Kidney (tissue), 14 donors: Measurements from ENCODE around the gene TCF4. TPM values are rescaled to one million over a fixed set of nuclear protein-coding genes. Genes with fewer than 3 reads are reported as not detected.

Experiments
- DNase-seq, 5 donors: peaks; one replicate each; pipeline ENCODE4 v3.0.0-alpha.2; 2013 to 2020
- FAIRE-seq: peaks from 2 replicates; lab custom pipeline; 2012; peaks lifted over from hg19 to GRCh38; lab: Jason Lieb, UNC
- H3K27ac ChIP-seq, 2 donors: one replicate each; pipeline ENCODE4 v1.7.0; 2013; ENCODE audit warnings: low read depth in 2 of 2, low read length in 2 of 2, inconsistent platforms in 1 of 2
- H3K27me3 ChIP-seq: one replicate; pipeline ENCODE4 v1.7.1; 2013; ENCODE audit warnings: low read length, inconsistent platforms; ENCODE audit not compliant: control insufficient read depth, insufficient read depth
- H3K36me3 ChIP-seq, 3 donors: one replicate each; pipeline versions ENCODE4 v1.7.0 to v1.7.1; 2013; ENCODE audit warnings: low read length in 3 of 3, control low read depth in 1 of 3, inconsistent platforms in 1 of 3; ENCODE audit not compliant: insufficient read depth in 3 of 3, control insufficient read depth in 2 of 3
- H3K4me1 ChIP-seq, 3 donors: one replicate each; pipeline versions ENCODE4 v1.7.0 to v1.7.1; 2013; ENCODE audit warnings: low read length in 3 of 3, inconsistent platforms in 1 of 3, low read depth in 1 of 3; ENCODE audit not compliant: control insufficient read depth in 2 of 3, insufficient read depth in 2 of 3
- H3K4me3 ChIP-seq, 3 donors: one replicate each; pipeline versions ENCODE4 v1.7.0 to v1.8.1; 2013; ENCODE audit warnings: low read length in 3 of 3, control low read depth in 1 of 3, inconsistent platforms in 1 of 3
- H3K9ac ChIP-seq, 3 donors: one replicate each; pipeline versions ENCODE4 v1.7.0 to v1.7.1; 2013; ENCODE audit warnings: low read length in 3 of 3, control low read depth in 1 of 3, inconsistent platforms in 1 of 3
- H3K9me3 ChIP-seq, 3 donors: one replicate each; pipeline versions ENCODE4 v1.7.0 to v1.7.1; 2013; ENCODE audit warnings: low read length in 3 of 3, control low read depth in 1 of 3, inconsistent platforms in 1 of 3; ENCODE audit not compliant: control insufficient read depth in 2 of 3, insufficient read depth in 1 of 3
- intact Hi-C: fragments of 100-400 bp; cut with DNase I; formaldehyde crosslinking; loops from one replicate; pipeline ENCODE4 v1.11.1; 2022
- polyA plus RNA-seq: library from polyadenylated mRNA; stranded (reverse); fragments of 350-450 nt; fragmentation: Illumina TruSeq; extraction: RNeasy Lipid Tissue Mini Kit (QIAGEN cat#74804); gene quantifications from one replicate; pipeline ENCODE4 v1.2.3, GENCODE V29; 2014; ENCODE audit warnings: low read depth, low replicate concordance; ENCODE audit not compliant: insufficient read depth
- total RNA-seq: library from RNA; stranded (reverse); fragmentation: NEBNext Ultra II Directional; extraction: Animal tissue kit (Norgen Biotek cat#: 25700); gene quantifications from one replicate; pipeline ENCODE4 v1.2.1, GENCODE V29; 2021
- TF ChIP-seq, protein P1 (sequence below): IDR thresholded peaks from 3 replicates; pipeline ENCODE4 v1.5.1; 2012; ENCODE audit warnings: mild to moderate bottlenecking, moderate library complexity, borderline replicate concordance; ENCODE audit not compliant: insufficient read depth; ENCODE audit errors: extremely low read depth
- donor health status: control.
- donor health status: control.
- donor health status: control.
- donor health status: control.
- donor health status: control.
- donor health status: DM: yes; HTN: yes; CAD: no.
- donor health status: Normal renal cell carcinoma (clear cell type).

The TCF4 gene
- total and polyA plus RNA-seq, 2 donors from 2014 or later, result 4.4 to 60.3 TPM

DNA sequence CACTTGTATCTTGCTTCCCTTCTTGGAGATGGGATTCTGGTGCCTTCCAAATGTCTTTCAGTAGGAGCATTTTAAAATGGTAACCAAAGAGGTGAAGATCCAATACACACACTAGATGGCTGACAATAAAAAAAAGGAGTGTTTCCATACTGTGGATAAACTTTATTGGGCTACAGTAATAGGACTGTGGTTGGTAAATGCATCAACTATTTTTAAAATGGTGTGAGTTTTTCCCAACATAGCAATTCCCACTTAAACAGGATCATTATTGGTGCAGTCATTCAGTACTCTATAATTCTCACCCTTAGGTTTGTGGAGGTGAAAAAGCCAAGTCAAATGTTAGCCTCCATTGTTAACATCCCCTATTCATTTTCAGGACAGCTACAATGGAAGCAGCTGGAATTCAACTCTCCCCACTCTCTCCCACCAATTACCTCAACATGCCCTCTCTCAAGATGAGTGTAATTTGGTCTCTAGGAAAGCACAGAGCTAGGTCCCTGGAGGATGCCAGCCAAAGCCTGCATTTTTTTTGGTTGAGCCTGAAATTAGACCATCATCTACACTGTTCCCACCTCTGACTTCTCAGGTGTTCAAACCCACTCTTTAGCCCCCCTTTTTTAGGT lies 273.3 kb downstream of the TCF4 start:
- intact Hi-C loops, result no loop called here
- FAIRE-seq (no peak), DNase-seq (no peak)
- no peak overlapping the region for H3K9ac ChIP-seq
- H3K36me3 ChIP-seq, result no peaks in the 10 kb centered on the region
- no peak overlapping the region for H3K27ac ChIP-seq
- TF ChIP-seq, protein P1, sequence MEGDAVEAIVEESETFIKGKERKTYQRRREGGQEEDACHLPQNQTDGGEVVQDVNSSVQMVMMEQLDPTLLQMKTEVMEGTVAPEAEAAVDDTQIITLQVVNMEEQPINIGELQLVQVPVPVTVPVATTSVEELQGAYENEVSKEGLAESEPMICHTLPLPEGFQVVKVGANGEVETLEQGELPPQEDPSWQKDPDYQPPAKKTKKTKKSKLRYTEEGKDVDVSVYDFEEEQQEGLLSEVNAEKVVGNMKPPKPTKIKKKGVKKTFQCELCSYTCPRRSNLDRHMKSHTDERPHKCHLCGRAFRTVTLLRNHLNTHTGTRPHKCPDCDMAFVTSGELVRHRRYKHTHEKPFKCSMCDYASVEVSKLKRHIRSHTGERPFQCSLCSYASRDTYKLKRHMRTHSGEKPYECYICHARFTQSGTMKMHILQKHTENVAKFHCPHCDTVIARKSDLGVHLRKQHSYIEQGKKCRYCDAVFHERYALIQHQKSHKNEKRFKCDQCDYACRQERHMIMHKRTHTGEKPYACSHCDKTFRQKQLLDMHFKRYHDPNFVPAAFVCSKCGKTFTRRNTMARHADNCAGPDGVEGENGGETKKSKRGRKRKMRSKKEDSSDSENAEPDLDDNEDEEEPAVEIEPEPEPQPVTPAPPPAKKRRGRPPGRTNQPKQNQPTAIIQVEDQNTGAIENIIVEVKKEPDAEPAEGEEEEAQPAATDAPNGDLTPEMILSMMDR, result no peak
- H3K4me3 ChIP-seq, result no peak overlapping the region
- H3K9me3 ChIP-seq, result no peaks in the 10 kb centered on the region
- peaks cover 0 to 5% (median 0%) of the 10 kb centered on the region in 3 donors for H3K4me1 ChIP-seq
- H3K27me3 ChIP-seq, result no peaks in the 10 kb centered on the region

DNA sequence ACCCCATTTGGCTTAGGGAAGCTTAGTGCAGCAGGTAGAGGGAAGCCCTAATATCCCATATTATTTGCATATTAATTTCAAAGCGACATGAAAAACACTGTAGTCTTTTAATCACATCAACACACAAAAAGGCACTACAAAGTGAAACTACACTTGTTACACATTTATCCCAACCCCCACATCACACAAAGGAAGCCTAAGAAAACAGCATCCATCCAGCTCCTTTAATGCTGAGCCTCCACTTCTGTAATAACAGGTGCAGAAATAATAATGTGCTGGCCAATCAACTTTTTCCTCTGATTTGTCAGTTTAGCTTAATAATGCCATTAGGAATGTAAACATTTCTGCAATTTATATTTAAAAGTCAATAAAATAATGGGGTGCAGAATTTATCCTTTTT lies 274.0 kb downstream of the TCF4 start:
- DNase-seq (no peak), FAIRE-seq (no peak)
- Histone ChIP-seq H3K4me1 (no peaks in the 10 kb centered on the region), H3K4me3 (no peak overlapping the region), H3K27ac (no peak overlapping the region), H3K9ac (no peak overlapping the region), H3K9me3 (no peaks in the 10 kb centered on the region), H3K27me3 (no peaks in the 10 kb centered on the region), H3K36me3 (no peaks in the 10 kb centered on the region)
- intact Hi-C loops, result no loop called here
- TF ChIP-seq, protein P1, result no peak

DNA sequence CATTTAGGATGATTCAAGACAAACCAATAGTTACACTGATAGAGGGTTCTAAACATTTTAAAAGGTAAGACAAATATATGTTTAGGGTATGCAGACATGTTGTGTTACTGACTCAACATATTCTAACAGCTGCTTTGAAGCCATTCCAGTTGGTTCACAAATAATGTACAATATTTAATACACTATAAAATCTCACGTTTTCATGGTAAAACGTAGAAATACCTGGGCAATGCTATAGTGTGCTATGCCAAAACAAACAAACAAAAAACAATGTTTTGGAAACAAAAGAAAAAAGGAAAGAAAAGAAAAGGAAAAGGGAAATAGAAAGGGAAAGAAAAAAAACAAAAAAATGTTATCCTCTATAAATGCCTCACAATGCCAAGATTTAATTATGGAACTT lies 277.1 kb downstream of the TCF4 start:
- H3K9ac ChIP-seq, result no peak overlapping the region
- TF ChIP-seq, protein P1, result no peak
- DNase-seq (no peak), FAIRE-seq (no peak)
- no peaks in the 10 kb centered on the region for H3K9me3 ChIP-seq
- no peaks in the 10 kb centered on the region for H3K27me3 ChIP-seq
- intact Hi-C loops, result no loop called here
- H3K27ac ChIP-seq, result no peak overlapping the region
- H3K4me1 ChIP-seq, result no peaks in the 10 kb centered on the region
- no peak overlapping the region for H3K4me3 ChIP-seq
- H3K36me3 ChIP-seq, result no peaks in the 10 kb centered on the region
